ENCODE measurements around the gene INS.

- no peak for TF ChIP-seq EP300 (IDR thresholded peaks at IDR 0.05)
- no peak for TF ChIP-seq POLR2A (IDR thresholded peaks at IDR 0.05)
- TF ChIP-seq, protein P1, sequence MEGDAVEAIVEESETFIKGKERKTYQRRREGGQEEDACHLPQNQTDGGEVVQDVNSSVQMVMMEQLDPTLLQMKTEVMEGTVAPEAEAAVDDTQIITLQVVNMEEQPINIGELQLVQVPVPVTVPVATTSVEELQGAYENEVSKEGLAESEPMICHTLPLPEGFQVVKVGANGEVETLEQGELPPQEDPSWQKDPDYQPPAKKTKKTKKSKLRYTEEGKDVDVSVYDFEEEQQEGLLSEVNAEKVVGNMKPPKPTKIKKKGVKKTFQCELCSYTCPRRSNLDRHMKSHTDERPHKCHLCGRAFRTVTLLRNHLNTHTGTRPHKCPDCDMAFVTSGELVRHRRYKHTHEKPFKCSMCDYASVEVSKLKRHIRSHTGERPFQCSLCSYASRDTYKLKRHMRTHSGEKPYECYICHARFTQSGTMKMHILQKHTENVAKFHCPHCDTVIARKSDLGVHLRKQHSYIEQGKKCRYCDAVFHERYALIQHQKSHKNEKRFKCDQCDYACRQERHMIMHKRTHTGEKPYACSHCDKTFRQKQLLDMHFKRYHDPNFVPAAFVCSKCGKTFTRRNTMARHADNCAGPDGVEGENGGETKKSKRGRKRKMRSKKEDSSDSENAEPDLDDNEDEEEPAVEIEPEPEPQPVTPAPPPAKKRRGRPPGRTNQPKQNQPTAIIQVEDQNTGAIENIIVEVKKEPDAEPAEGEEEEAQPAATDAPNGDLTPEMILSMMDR (IDR thresholded peaks at IDR 0.05): no peak
Measured at GRCh38 chr11:2168286-2169004, 7.4 kb upstream of the INS start.
